Activated naive CD4-positive, alpha-beta T cell treated with anti-CD3 and anti-CD28 coated beads, Interleukin-2, amount 50 U/mL, for 72 hours (primary cell): ENCODE measurements around the gene FOXK2. TPM values are rescaled to one million over a fixed set of nuclear protein-coding genes. Genes with fewer than 3 reads are reported as not detected.

Experiments
- ATAC-seq, 2 donors: fragments of 150-1000 bp; cut with Tn5 transposase; 2 replicates each; pipeline ENCODE4 v1.10.0; 2021; ENCODE audit warnings: mild to moderate bottlenecking in 2 of 2, moderate library complexity in 2 of 2
- DNase-seq, 2 donors: peaks; one replicate each; pipeline ENCODE4 v3.0.0; 2021 to 2022; ENCODE audit warnings: low spot score in 2 of 2
- H3K27ac Mint-ChIP-seq, 2 donors: one replicate each; pipeline ENCODE4 v1.8.0; 2022; ENCODE audit warnings: mild to moderate bottlenecking in 2 of 2, mixed read lengths in 2 of 2
- H3K36me3 Mint-ChIP-seq, 2 donors: one replicate each; pipeline ENCODE4 v1.8.0; 2022; ENCODE audit warnings: mixed read lengths in 2 of 2
- H3K9me3 Mint-ChIP-seq, 2 donors: one replicate each; pipeline ENCODE4 v1.8.0; 2022; ENCODE audit warnings: mixed read lengths in 2 of 2
- total RNA-seq, 2 donors: library from RNA; stranded (reverse); gene quantifications; one replicate each; pipeline ENCODE4 v1.2.3, GENCODE V29; 2022

Gene FOXK2
- total RNA-seq, 2 donors from 2014 or later = 56.2 to 67.4 TPM

DNA sequence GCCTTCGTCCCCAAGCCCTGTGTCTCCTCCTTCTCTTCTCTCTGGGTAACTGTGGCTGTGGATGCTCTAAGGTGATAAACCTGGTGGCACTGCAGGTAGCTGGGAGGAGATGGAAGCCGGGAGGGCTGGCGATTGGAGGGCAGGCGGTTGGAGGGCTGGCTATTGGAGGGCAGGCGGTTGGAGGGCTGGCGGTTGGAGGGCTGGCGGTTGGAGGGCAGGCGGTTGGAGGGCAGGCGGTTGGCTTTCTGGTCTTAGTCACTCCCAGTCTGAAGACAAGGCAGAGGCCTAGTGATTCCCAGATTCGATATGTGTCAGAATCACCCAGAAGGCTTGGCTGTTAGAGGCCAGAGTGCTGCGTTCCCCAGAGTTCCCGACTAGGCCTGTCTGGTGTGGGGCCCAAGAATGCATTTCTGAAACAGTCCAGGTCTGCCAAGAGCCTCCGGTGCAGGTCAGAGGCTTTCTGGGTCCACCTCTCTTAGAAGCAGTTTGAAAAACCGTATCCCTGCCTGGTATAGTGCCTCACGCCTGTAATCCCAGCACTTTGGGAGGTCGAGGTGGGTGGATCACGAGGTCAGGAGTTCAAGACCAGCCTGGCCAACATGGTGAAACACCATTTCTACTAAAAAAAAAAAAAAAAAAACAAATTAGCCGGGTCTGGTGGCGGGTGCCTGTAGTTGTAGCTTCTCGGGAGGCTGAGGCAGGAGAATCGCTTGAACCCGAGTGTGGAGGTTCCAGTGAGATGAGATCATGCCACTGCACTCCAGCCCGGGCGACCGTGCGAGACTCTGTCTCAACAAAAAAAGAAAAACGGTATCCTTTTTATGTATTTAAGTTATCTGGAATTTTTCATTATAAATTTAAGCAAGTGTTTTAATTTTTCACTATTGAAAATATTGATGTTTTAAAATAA is 69.0 kb downstream of the FOXK2 start:
- no peak for DNase-seq
- Mint-ChIP-seq H3K36me3 (peaks cover 8% of the 10 kb centered on the region in 2 donors), H3K27ac (peak overlapping the region; percentile 46 to 74)

DNA sequence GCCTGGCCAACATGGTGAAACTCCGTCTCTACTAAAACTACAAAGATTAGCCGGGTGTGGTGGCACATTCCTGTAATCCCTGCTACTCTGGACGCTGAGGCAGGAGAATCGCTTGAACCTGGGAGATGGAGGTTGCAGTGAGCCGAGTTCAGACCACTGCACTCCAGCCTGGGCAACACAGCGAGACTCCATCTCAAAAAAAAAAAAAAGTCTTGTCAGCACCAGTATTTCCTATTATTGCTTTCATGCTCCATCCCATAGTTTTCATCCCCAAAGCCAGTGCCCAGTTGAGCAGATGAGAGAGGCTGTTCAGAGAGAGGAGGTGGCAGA is 70.3 kb downstream of the FOXK2 start:
- Mint-ChIP-seq H3K36me3 (peaks cover 8 to 10% of the 10 kb centered on the region in 2 donors), H3K9me3 (no peaks in the 10 kb centered on the region)
- ATAC-seq = no peak

More for the DNA sequence above, 69.0 kb downstream of the FOXK2 start:
- H3K9me3 Mint-ChIP-seq = no peaks in the 10 kb centered on the region
- no peak for ATAC-seq

DNA sequence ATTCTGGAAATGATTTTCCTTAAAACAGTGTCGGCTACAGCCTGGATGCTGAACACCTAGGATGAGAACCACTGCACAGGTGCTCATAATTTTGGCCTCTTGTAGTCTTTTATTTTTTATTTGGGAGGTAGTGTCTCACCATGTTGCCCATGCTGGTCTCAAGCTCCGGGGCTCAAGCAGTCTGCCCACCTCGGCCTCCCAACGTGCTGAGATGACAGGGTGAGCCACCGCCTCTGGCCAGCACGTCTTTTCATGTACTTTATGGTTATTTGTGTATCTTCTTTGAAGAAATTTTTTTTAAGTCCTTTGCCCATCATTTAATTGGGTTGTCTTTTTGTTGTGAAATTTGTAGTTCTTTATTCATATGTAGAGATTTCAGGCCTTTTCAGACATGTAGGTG is 70.7 kb downstream of the FOXK2 start:
- peaks cover 8 to 10% of the 10 kb centered on the region in 2 donors for H3K36me3 Mint-ChIP-seq
- no peaks in the 10 kb centered on the region for H3K9me3 Mint-ChIP-seq
- peak overlapping the region; percentile 77 to 84 for H3K27ac Mint-ChIP-seq
- DNase-seq (no peak), ATAC-seq (no peak)

More for the DNA sequence above, 70.3 kb downstream of the FOXK2 start:
- H3K27ac Mint-ChIP-seq = peak overlapping the region in 1 of 2 donors; percentile 9
- no peak for DNase-seq

DNA sequence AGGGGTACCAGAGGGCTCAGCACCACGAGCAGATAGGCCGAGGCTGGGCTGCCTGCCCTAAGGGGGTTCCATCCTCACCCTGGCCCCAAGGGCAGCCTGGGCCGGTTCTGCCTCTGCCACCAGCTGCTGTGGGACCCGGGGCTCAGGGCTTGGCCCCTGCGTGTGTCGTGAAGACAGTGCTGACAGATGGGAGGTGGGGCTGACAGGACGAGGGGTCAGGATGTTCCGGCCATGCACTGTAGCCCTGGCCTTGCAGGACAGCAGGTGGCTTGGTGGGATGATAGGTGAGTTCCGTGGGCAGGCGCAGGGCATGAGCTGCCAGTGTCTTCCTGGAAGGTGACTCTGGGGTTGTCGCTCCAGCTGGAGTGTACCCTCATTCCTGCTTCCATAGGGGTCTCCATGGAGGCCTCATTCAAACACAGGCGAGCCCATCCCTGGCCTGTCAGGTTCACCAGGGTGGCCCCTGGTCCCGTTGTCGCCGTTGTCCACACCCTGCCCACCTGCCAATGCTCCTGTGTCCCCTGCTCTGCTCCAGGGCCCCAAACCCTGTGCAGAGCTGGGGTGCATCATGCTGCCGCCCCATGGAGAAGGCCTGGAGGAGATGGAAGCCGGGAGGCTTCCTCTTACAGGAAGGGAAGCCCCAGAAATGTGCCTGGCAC is 71.5 kb downstream of the FOXK2 start:
- H3K36me3 Mint-ChIP-seq = peaks cover 8 to 10% of the 10 kb centered on the region in 2 donors
- H3K27ac Mint-ChIP-seq = peak overlapping the region; percentile 84 to 95
- DNase-seq (no peak), ATAC-seq (no peak)
- no peaks in the 10 kb centered on the region for H3K9me3 Mint-ChIP-seq

DNA sequence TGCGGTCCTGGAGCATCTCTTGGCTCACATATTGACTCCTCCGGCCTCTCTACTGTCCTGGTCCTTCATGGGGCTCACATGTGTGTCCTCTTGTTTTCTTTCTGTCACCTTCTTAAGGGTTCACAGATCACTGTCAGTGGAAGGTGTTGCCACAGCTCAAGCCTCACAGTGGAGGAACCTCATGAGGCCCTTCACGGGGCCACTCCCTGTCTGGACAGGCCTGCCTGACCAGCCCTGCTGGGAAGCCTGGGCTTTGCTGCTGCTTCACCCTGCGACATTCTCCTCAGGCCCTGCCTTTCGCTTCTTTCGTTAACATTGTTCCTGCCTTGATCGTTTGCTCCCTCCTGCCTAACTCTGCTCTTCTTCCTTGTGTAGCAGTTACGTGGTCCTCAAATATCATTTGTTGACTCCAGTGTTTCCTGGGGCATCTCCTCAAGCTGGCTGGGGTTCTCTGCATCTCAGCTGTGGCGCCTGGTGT is 72.8 kb downstream of the FOXK2 start:
- peak overlapping the region; percentile 84 to 95 for H3K27ac Mint-ChIP-seq
- H3K9me3 Mint-ChIP-seq = no peaks in the 10 kb centered on the region
- ATAC-seq (no peak), DNase-seq (no peak)
- H3K36me3 Mint-ChIP-seq = peaks cover 2 to 5% of the 10 kb centered on the region in 2 donors

DNA sequence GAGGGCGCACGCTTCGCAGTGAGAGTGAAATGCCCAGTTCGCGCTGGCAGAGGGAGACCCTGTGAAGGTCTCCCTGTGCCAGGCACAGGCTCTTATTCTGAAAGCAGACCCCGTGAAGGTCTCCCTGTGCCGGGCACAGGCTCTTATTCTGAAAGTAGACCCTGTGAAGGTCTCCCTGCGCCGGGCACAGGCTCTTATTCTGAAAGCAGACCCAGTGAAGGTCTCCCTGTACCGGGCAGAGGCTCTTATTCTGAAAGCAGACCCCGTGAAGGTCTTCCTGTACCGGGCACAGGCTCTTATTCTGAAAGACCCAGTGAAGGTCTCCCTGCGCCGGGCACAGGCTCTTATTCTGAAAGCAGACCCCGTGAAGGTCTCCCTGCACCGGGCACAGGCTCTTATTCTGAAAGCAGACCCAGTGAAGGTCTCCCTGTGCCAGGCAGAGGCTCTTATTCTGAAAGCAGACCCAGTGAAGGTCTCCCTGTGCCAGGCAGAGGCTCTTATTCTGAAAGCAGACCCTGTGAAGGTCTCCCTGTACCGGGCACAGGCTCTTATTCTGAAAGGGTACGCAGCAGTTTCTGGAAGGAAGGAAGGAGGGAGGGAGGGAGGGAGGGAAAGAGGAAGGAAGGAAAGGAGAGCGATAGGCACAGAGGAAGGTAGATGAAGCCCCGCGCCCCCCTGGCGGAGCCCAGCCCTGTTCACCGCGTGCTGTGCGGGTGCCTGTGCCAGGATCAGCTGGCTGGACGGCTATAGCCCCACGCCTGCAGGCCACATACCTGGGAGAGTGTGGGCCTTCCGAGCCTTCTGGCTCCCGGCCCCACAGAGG is 73.4 kb downstream of the FOXK2 start:
- Mint-ChIP-seq H3K36me3 (peaks cover 0 to 5% of the 10 kb centered on the region in 2 donors), H3K27ac (peak overlapping the region; percentile 84 to 95)
- peak; percentile 43 to 52 for ATAC-seq

DNA sequence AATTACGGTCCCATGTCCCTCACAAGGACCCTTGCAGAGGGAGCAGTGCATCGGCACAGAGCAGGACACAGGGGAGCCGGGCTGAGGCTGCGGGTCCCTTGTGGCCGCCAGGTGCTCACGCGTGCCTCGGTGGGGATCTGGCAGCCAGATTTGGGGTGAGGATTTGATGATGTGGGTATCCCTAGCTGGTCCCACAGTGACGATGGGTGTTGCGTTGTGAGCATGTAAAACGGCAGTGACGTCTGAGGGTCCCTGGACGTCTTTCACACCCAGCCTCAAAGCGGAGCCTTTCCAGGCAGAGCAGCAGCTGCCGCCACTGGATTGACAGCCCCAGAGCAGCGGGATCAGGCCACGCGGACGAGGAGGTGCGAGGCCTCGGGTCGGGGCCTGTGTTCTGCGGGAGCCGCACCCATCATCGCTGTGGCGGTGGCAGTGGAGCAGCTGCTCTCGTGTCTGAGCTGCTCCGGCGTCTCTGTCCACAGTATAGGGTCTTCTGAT is 74.1 kb downstream of the FOXK2 start:
- Mint-ChIP-seq H3K9me3 (no peaks in the 10 kb centered on the region), H3K36me3 (peaks cover 0 to 5% of the 10 kb centered on the region in 2 donors), H3K27ac (peak overlapping the region; percentile 84 to 95)
- DNase-seq = no peak
- ATAC-seq = peak in 1 of 2 donors; percentile 4

More for the DNA sequence above, 73.4 kb downstream of the FOXK2 start:
- no peaks in the 10 kb centered on the region for H3K9me3 Mint-ChIP-seq
- peak; percentile 49 to 72 for DNase-seq

DNA sequence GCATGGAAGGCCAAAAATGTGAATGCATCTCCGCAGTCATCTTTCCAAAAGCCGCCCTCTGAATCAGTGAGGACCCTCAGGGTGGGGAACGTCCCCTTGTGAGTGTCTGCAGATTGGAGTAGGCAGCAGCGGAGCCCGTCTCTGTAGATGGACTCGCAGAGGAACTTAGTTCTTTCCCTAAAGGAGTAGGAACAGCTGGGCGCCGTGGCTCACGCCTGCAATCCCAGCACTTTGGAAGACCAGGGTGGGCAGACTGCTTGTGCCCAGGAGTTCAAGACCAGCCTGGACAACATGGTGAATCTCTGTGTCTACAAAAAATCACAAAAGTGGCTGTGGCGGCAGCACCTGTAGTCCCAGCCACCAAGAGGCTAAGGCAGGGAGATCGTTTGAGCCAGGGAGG is 75.0 kb downstream of the FOXK2 start:
- Mint-ChIP-seq H3K27ac (peak overlapping the region; percentile 84 to 89), H3K9me3 (no peaks in the 10 kb centered on the region), H3K36me3 (peaks cover 0 to 5% of the 10 kb centered on the region in 2 donors)
- ATAC-seq = no peak
- DNase-seq = no peak

DNA sequence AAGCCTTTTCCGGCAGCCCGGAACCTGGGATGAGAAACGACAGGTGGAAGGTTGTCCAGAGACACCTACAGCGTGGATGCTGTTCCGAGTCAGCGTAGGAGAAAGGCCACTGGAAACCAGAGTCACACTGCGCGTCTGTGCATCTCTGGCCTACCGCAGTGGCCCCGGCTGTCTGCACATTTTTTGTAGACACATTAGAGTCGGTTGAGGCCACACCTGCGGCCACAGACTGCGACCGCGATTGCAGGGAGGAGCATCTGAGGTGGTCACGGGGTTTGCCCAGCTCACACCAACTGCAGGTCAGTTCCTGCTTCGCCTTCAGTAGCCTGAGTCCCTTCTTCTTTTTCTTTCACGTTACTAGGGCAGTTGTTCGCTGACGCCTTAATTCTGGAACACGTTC is 76.4 kb downstream of the FOXK2 start:
- no peak for ATAC-seq
- no peaks in the 10 kb centered on the region for H3K9me3 Mint-ChIP-seq
- no peak for DNase-seq

DNA sequence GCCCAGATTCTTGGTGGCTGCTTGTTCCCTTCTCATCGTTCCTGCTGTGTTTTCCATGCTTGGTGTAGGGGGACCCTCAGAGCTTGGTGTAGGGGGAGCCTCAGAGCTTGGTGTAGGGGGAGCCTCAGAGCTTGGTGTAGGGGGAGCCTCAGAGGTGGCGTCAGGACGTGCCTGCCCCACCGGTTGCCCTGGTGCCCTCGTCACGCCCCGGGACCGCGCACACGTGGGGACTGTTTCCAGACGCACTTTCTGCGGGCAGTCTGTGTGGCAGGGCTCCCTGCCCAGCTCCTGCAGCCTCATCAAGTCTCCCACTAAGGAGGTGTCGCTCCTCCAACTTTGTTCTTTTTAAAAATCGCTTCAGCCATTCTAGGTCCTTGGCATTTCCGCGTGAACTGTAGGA is 76.8 kb downstream of the FOXK2 start:
- H3K36me3 Mint-ChIP-seq = peaks cover 5% of the 10 kb centered on the region in 2 donors
- DNase-seq (no peak), ATAC-seq (no peak)
- H3K27ac Mint-ChIP-seq = peak overlapping the region in 1 of 2 donors; percentile 84
- H3K9me3 Mint-ChIP-seq = no peaks in the 10 kb centered on the region

More for the DNA sequence above, 76.4 kb downstream of the FOXK2 start:
- peaks cover under 1 to 5% of the 10 kb centered on the region in 2 donors for H3K36me3 Mint-ChIP-seq
- peak overlapping the region in 1 of 2 donors; percentile 84 for H3K27ac Mint-ChIP-seq

DNA sequence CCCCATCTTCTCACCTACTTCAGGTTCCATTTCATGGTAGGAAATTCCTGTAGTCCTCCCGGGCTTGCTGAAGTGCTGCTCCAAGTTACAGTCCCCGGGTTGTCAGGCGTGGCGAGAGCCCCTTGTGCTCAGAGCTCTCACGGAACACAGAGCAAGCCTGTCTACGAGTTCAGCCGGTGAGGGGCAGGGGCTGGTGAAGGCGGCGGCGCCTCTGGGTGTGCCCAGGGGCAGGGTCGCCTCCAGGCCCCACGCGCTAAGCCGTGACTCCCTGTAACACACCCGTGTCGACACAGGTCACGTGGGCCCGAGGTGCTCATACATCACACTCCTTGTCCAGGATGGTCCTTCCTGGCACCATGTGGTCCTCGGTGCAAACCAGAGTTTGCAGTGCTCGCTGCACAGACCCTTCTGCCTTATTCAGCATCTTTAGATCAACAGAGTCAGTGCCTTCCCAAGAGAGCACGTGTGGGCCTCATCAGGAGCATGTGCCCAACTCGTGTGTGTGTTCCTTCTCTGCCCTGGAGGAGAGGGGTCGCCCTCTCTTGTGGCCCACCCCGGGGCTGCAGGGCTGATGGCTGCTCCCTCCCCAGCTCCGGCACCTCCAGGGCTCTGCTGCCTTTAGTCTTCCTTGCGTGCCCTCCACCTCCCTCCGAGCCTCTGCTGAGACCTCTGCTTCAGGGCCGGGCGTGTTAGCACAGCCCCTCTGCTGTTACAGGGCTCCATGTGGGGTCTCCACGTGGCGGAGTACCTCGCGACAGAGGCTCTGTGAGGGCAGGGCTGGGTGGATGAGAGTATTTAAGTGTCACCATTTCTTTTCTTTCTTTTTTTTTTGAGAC is 77.5 kb downstream of the FOXK2 start:
- ATAC-seq = no peak
- Mint-ChIP-seq H3K36me3 (peaks cover 5 to 7% of the 10 kb centered on the region in 2 donors), H3K27ac (no peak overlapping the region), H3K9me3 (no peaks in the 10 kb centered on the region)
- DNase-seq = no peak

DNA sequence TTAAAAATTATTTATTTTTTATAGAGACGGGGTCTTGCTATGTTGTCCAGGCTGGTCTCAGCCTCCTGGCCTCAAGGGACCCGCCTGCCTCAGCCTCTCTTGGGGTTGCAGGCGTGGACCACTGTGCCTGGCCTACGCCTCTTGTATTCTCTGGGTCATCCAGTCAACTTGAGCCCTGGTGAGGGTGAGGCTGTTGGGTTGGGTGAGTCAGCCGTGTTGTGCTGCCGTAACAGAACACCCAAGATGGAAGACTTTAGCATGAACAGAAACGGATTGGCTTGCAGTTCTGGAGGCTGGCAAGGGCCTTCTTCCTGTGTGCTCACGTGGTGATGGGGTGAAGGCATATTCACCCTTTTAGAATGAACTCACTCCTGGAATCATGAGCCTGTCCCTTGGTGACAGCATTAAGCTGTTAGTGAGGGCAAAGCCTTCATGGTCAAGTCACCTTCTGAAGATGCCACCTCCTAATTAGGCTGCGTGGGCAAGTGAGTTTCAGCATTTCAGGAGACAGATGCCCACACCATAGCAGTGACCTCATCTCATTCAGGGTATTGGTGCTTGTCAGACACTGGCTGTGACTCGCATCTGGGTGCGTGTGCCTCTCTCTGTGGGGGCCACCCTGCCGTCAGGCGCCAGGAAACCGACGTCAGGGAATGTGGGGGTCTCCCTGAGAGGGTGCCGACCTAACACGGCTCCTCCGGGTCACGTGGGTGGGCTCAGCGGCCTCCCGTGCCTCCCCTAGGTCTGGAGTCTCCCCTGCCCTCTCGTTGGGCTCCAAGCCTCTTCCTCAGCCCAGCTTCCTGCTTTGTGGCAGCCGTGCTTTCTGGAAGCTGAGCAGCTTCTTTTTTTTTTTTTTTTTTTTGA is 79.0 kb downstream of the FOXK2 start:
- Mint-ChIP-seq H3K27ac (peak overlapping the region in 1 of 2 donors; percentile 73), H3K36me3 (peaks cover 2 to 20% of the 10 kb centered on the region in 2 donors), H3K9me3 (no peaks in the 10 kb centered on the region)
- ATAC-seq (peak in 1 of 2 donors; percentile 41), DNase-seq (no peak)

DNA sequence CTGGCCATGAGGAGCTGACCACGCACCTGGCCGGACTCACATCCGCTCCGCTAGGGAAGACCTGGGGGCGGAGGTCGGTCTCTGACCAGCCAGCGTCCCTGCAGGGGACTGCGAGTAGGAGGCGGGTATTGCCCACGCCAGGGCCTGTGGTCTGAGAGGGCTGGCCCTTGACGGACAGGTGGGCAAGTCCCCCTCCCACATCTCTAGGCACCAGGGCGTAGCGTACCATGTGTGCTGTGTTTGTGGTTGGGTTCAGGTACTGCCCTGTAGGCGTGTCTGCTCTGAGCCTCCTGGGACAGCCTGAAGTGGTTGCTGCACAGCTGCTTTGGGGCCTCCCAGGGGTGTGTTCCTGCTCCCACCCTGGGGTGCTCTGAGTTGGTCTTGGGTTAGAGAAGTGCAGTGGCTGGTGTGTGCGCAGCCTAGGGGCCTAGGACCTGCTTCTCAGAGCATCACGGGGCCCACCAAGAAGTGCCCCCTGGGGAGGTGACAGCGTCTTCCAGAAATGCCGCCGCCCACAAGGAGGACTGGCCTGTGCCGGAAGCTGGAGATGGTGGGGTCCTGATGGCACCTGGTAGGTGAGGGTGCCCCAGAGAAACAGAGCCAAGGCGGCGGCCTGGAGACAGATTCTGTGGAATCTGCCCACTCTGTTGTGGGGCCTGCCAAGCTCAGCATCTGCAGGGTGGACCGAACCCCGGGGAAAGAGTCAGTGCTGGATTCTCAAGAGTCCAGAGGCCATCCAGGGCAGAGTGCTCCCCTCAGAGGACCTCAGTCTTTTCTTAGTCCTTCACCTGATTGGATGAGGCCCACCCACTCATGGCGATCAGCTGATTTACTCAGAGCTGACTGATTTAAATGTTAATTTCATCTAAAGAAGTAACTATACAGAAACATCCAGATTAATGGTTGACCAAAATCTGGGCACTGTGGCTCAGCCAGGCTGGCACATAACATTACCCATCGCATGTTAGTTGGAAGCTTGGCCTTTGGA is 80.4 kb downstream of the FOXK2 start:
- Mint-ChIP-seq H3K36me3 (peaks cover 0 to 35% of the 10 kb centered on the region in 2 donors), H3K27ac (peak overlapping the region in 1 of 2 donors; percentile 44)

More for the DNA sequence above, 80.4 kb downstream of the FOXK2 start:
- DNase-seq = no peak
- ATAC-seq = peak in 1 of 2 donors; percentile 8
- H3K9me3 Mint-ChIP-seq = no peaks in the 10 kb centered on the region
